Measurements from ENCODE around the gene PADI1.

PADI1 gene

DNA sequence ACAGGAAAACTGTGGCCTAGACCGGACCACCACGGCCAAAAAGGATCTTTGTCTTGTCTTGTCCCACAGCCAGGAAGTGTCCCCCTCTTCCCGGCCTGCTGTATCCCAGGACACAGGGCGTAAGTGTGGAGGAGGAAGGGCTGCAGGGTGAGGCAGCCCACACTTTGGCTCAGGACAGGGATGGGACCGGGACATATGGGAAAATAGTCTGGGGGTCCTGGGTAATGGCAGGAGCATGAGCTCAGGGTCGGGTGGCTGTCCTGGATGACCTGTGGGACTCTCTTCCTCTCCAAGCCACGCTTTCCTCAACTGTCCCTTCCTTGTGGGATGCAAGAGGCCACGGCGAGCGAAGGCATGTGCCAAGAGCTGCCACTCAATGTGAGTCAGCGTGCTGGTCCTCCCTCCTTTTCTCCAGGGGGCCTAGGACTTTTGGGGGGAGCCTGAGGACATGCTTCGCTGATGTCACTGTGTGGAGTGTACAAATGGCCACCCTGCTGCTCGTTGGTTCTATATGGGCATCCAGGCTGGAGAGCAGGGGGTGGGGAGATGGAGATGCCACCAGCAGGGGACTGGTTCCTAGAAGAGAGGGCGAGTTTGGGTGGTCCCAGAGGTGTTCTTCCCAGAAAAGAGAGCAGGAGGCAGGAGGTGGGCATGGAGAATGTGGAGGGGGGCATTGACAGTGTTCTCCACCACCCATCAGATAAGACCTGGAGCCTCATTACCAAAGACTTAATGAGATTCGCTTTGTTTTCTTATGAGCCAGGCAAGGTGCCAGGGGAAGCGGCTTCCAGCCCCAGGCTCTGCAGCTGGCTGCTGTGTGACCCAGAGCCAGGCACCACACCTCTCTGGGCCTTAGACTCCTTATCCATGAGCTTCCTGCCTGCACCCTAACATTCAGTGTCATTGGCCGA is 11.5 kb upstream of the PADI1 start:
- CTCF ChIA-PET = no interaction called here
- no peak overlapping the region for H3K4me3 ChIP-seq (ENCODE audit: low read depth, low read length)
- no peaks in the 10 kb centered on the region for H3K9me3 ChIP-seq (ENCODE audit: control insufficient read depth, insufficient read depth, low read depth, low read length)
- H3K27ac ChIP-seq (ENCODE audit: extremely low read depth, low read depth, low read length) = no peak overlapping the region
- TF ChIP-seq ZIC2 (tag by site-specific recombination; IDR thresholded peaks at IDR 0.05) = peak; percentile 82
- TF ChIP-seq ZBTB20 (tag by site-specific recombination; IDR thresholded peaks at IDR 0.05) = no peak
- peak; percentile 84 for TF ChIP-seq ZNF768 (tag by site-specific recombination; IDR thresholded peaks at IDR 0.05)
- no peaks in the 10 kb centered on the region for H3K4me1 ChIP-seq (ENCODE audit: control insufficient read depth, insufficient read depth, low read length)
- POLR2A ChIA-PET = no interaction called here
- H3K36me3 ChIP-seq (ENCODE audit: control insufficient read depth in 2 of 2, insufficient read depth in 1 of 2, low read length in 2 of 2) = no peaks in the 10 kb centered on the region

DNA sequence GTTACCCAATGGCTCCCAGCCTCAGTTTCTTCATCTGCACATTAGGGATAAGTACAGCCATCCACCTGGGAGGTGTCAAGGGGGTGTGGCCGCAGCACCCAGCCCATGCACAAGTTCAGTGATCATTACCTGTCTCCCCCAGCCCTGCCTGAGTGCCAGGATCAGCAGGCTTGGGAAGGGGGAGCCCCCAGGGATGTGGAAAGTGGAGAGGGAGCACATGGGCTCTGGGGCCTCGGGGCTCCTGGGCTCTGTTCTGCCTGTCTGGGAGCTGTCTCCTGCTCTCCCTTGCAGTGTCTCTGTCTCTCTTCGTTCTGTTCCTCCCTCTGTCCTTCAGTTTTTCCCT is 10.8 kb upstream of the PADI1 start:
- CTCF ChIA-PET = no interaction called here
- POLR2A ChIA-PET = no interaction called here
- no peak overlapping the region for H3K27ac ChIP-seq (ENCODE audit: extremely low read depth, low read depth, low read length)

DNA sequence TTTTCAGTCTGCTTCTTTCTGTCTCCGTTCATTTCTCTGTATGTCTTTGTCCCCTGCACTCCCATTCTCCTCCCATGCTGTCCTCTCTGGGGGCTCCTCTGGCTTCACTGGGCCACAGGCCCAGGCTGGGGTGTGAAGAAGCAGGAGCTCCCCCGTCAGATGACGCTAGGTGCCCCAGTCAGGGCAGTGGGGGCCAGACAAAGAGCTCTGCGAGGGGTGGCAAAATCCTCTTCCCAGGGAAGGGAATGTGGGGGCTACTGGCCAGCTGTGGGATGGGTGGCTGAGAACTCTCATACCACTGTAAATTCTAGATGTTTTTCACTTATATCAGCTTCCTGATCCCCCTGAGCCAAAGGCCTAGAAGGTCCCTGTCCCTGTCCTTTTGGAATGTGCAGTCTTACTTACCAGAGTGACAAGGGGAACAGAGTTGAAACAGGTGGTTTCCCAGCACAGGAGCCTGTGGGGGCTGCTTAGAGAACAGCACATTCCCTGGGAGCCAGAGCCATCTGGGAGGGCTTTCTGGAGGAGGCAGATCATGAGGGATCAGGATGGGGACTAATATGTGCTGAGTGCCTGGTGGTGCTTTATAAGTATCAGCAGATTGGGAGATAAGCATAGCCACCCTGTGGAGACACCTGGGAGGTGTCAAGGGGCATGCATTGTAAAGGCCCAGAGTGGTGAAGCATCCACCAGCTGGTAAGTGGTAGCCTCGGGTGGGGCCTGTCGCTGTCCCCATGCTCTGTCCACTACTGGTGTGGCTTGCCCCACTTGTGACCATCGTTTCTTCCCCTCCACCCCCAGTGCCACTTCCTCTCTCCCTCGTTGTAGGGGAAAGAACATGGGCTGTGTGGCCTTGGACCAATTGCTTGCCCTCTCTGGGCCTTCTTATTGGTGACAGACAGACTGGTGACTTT is 10.1 kb upstream of the PADI1 start:
- Histone ChIP-seq H3K27ac (ENCODE audit: extremely low read depth, low read depth, low read length) (no peak overlapping the region), H3K36me3 (ENCODE audit: control insufficient read depth in 2 of 2, insufficient read depth in 1 of 2, low read length in 2 of 2) (no peaks in the 10 kb centered on the region), H3K9me3 (ENCODE audit: control insufficient read depth, insufficient read depth, low read depth, low read length) (no peaks in the 10 kb centered on the region), H3K4me1 (ENCODE audit: control insufficient read depth, insufficient read depth, low read length) (no peaks in the 10 kb centered on the region), H3K4me3 (ENCODE audit: low read depth, low read length) (no peak overlapping the region)
- TF ChIP-seq ZNF768 (tag by site-specific recombination; IDR thresholded peaks at IDR 0.05) (peak; percentile 90), ZFP37 (tag by site-specific recombination; IDR thresholded peaks at IDR 0.05) (no peak)
- ChIA-PET CTCF (no interaction called here), POLR2A (no interaction called here)

More for the DNA sequence above, 10.8 kb upstream of the PADI1 start:
- peak; percentile 34; the same call in 1 of the 2 replicates for TF ChIP-seq KLF9 (tag by site-specific recombination; IDR thresholded peaks at IDR 0.05; ENCODE audit: low read depth)
- TF ChIP-seq, protein P1, sequence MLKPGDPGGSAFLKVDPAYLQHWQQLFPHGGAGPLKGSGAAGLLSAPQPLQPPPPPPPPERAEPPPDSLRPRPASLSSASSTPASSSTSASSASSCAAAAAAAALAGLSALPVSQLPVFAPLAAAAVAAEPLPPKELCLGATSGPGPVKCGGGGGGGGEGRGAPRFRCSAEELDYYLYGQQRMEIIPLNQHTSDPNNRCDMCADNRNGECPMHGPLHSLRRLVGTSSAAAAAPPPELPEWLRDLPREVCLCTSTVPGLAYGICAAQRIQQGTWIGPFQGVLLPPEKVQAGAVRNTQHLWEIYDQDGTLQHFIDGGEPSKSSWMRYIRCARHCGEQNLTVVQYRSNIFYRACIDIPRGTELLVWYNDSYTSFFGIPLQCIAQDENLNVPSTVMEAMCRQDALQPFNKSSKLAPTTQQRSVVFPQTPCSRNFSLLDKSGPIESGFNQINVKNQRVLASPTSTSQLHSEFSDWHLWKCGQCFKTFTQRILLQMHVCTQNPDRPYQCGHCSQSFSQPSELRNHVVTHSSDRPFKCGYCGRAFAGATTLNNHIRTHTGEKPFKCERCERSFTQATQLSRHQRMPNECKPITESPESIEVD (tag by site-specific recombination; IDR thresholded peaks at IDR 0.05) = no peak
- Histone ChIP-seq H3K4me1 (ENCODE audit: control insufficient read depth, insufficient read depth, low read length) (no peaks in the 10 kb centered on the region), H3K4me3 (ENCODE audit: low read depth, low read length) (no peak overlapping the region), H3K9me3 (ENCODE audit: control insufficient read depth, insufficient read depth, low read depth, low read length) (no peaks in the 10 kb centered on the region), H3K36me3 (ENCODE audit: control insufficient read depth in 2 of 2, insufficient read depth in 1 of 2, low read length in 2 of 2) (no peaks in the 10 kb centered on the region)

DNA sequence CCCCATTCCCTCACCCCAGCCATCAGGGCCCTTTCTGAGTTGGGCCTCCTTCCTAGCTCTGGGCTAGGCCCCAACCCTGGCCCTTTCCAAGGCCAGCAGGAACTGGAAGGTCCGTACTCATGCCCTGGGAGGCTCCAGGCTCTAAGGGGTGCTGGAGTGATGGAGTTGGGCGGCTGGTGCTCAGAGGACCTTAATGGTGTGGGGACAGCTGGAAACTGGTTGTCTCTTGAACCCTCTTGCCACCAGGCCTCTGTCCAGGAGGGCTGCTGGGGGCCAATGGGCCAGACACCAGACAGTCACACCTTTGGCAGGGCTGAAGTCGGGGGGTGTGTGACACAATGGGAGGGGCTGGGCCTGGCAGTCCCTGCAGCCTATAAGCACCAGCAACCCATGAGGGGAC is 9.2 kb upstream of the PADI1 start:
- ChIA-PET CTCF (interaction anchor here (0.6 to 1.0 kb wide), 3 partner anchors 13 to 91 kb away, joined by 3 to 4 read pairs (median 3); no protein-coding TSS in a partner anchor), POLR2A (interaction anchor here (1.0 kb wide), 1 partner anchor 11 kb away, joined by 3 read pairs; no protein-coding TSS in a partner anchor)
- Histone ChIP-seq H3K9me3 (ENCODE audit: control insufficient read depth, insufficient read depth, low read depth, low read length) (no peaks in the 10 kb centered on the region), H3K36me3 (ENCODE audit: control insufficient read depth in 2 of 2, insufficient read depth in 1 of 2, low read length in 2 of 2) (no peaks in the 10 kb centered on the region), H3K4me3 (ENCODE audit: low read depth, low read length) (no peak overlapping the region), H3K4me1 (ENCODE audit: control insufficient read depth, insufficient read depth, low read length) (no peaks in the 10 kb centered on the region), H3K27ac (ENCODE audit: extremely low read depth, low read depth, low read length) (no peak overlapping the region)
- no peak for TF ChIP-seq FEZF1 (tag by site-specific recombination; IDR thresholded peaks at IDR 0.05)
- no peak for TF ChIP-seq SP2 (tag by site-specific recombination; IDR thresholded peaks at IDR 0.05)
- no peak for TF ChIP-seq ZNF202 (tag by site-specific recombination; IDR thresholded peaks at IDR 0.05; ENCODE audit: borderline replicate concordance)
- no peak for TF ChIP-seq ZBTB7A (tag by site-specific recombination; IDR thresholded peaks at IDR 0.05; ENCODE audit: low read depth)

All from HEK293 (cell line).